Body of pancreas (tissue), 4 donors: Measurements from ENCODE around the gene NAT8L. TPM values are rescaled to one million over a fixed set of nuclear protein-coding genes. Genes with fewer than 3 reads are reported as not detected.

Experiments used
- ATAC-seq: fragments of 150-250 bp; one replicate; pipeline ENCODE4 v1.9.1; 2016
- DNase-seq, 4 donors: peaks; one replicate each; pipeline ENCODE4 v3.0.0-alpha.2; 2019
- H3K27ac ChIP-seq, 4 donors: fragments of 200-600 bp; sonication (generic); 1 replicate in 3 of 4; 2 replicates in 1 of 4; pipeline versions ENCODE4 v1.5.1 to v1.6.1; 2016 to 2019; ENCODE audit warnings: mild to moderate bottlenecking in 1 of 4, mixed read lengths in 1 of 4, moderate library complexity in 1 of 4
- H3K27me3 ChIP-seq, 2 donors: fragments of 200-600 bp; sonication (generic); one replicate each; pipeline ENCODE4 v1.6.0; 2016; ENCODE audit warnings: mild to moderate bottlenecking in 1 of 2
- H3K36me3 ChIP-seq, 2 donors: fragments of 200-600 bp; sonication (generic); replicated peaks in 1 of 2; 2 replicates each; pipeline ENCODE4 v1.5.1; 2016; ENCODE audit warnings: low read depth in 2 of 2; ENCODE audit not compliant: insufficient read depth in 1 of 2
- H3K4me1 ChIP-seq: fragments of 200-600 bp; sonication (generic); one replicate; pipeline ENCODE4 v1.6.0; 2016
- H3K4me3 ChIP-seq, 2 donors: fragments of 200-600 bp; sonication (generic); 1 replicate in 1 of 2; 2 replicates in 1 of 2; pipeline ENCODE4 v1.5.1; 2016 to 2019
- H3K9me3 ChIP-seq, 3 donors: fragments of 200-600 bp; sonication (generic); 1 replicate in 2 of 3; 2 replicates in 1 of 3; pipeline ENCODE4 v1.5.1; 2016
- CTCF ChIP-seq, 7 experiments: fragments of 450-650 bp in 4 of 7; fragments of 200-600 bp in 3 of 7; sonication (generic) in 3 of 7; IDR thresholded peaks; one replicate each; pipeline ENCODE4 v1.5.1; 2016 to 2019; ENCODE audit warnings: antibody characterized with exemption in 7 of 7
- POLR2A ChIP-seq, 3 donors: fragments of 450-650 bp; IDR thresholded peaks; one replicate each; pipeline ENCODE4 v1.6.1; 2016; ENCODE audit warnings: antibody characterized with exemption in 3 of 3, mild to moderate bottlenecking in 2 of 3
- WGBS, 2 donors: methylation state at CpG; one replicate each; pipeline ENCODE4 v1.1.5; 2017; 5-methylcytosine and 5-hydroxymethylcytosine counted together
- intact Hi-C: fragments of 100-400 bp; cut with DNase I; formaldehyde crosslinking; loops from one replicate; pipeline ENCODE4 v1.15.1; 2023
- total RNA-seq, 2 donors: library from RNA; depleted of rRNA; stranded (reverse); fragments of >200 nt; gene quantifications; one replicate each; pipeline ENCODE4 v1.1.0, GENCODE V29; 2016

Gene NAT8L
- total RNA-seq, 2 donors from 2014 or later: 3.6 to 18.8 TPM

GRCh38 chr4:2075987-2076907, 17.1 kb downstream of the NAT8L start:
- Histone ChIP-seq H3K36me3 (no peaks in the 10 kb centered on the region), H3K9me3 (no peaks in the 10 kb centered on the region), H3K27ac (no peak overlapping the region), H3K4me1 (peaks cover 21% of the 10 kb centered on the region), H3K27me3 (no peaks in the 10 kb centered on the region), H3K4me3 (no peak overlapping the region)
- intact Hi-C loops: no loop called here
- ATAC-seq: no peak
- TF ChIP-seq POLR2A (IDR thresholded peaks at IDR 0.05): no peak
- no peak for TF ChIP-seq CTCF (IDR thresholded peaks at IDR 0.05)
- 86 to 91% methylated on average over 4 to 21 of the region's 31 CpGs for WGBS, 2 donors
- no peak for DNase-seq

- intact Hi-C loops: no loop called here
- 53 to 82% methylated on average over 2 to 9 of the region's 9 CpGs for WGBS, 2 donors
- Histone ChIP-seq H3K36me3 (no peaks in the 10 kb centered on the region), H3K27ac (no peak overlapping the region), H3K4me1 (peaks cover 13% of the 10 kb centered on the region), H3K4me3 (no peak overlapping the region), H3K9me3 (no peaks in the 10 kb centered on the region), H3K27me3 (no peaks in the 10 kb centered on the region)
- DNase-seq: no peak
- TF ChIP-seq POLR2A (IDR thresholded peaks at IDR 0.05): no peak
- TF ChIP-seq CTCF (IDR thresholded peaks at IDR 0.05): no peak
- ATAC-seq: no peak
These were observed 17.9 kb downstream of the NAT8L start for GRCh38 chr4:2076908-2077536.

GRCh38 chr4:2077537-2078460, 18.7 kb downstream of the NAT8L start:
- no peak for ATAC-seq
- no peaks in the 10 kb centered on the region for H3K36me3 ChIP-seq

GRCh38 chr4:2078584-2078983, 19.5 kb downstream of the NAT8L start:
- intact Hi-C loops: no loop called here
- Histone ChIP-seq H3K36me3 (no peaks in the 10 kb centered on the region), H3K4me3 (no peak overlapping the region), H3K27ac (no peak overlapping the region), H3K9me3 (no peaks in the 10 kb centered on the region), H3K4me1 (no peaks in the 10 kb centered on the region), H3K27me3 (no peaks in the 10 kb centered on the region)
- DNase-seq (no peak), ATAC-seq (no peak)
- 73 to 80% methylated on average over 8 to 9 of the region's 9 CpGs for WGBS, 2 donors
- TF ChIP-seq CTCF (IDR thresholded peaks at IDR 0.05): no peak
- no peak for TF ChIP-seq POLR2A (IDR thresholded peaks at IDR 0.05)

More at GRCh38 chr4:2077537-2078460, 18.7 kb downstream of the NAT8L start:
- Histone ChIP-seq H3K27ac (no peak overlapping the region), H3K4me1 (peaks cover 5% of the 10 kb centered on the region), H3K27me3 (no peaks in the 10 kb centered on the region), H3K9me3 (no peaks in the 10 kb centered on the region), H3K4me3 (no peak overlapping the region)
- intact Hi-C loops: no loop called here
- TF ChIP-seq POLR2A (IDR thresholded peaks at IDR 0.05) (no peak), CTCF (IDR thresholded peaks at IDR 0.05) (no peak)
- 82 to 86% methylated on average over 12 to 17 of the region's 17 CpGs for WGBS, 2 donors
- no peak for DNase-seq
